ENCODE measurements around the gene SVIL. TPM values are rescaled to one million over a fixed set of nuclear protein-coding genes. Genes with fewer than 3 reads are reported as not detected.

The SVIL gene
- total RNA-seq, 1 experiment from 2014 or later, result 15.3 TPM

GRCh38 chr10:29555091-29555745, 79.6 kb downstream of the SVIL start:
- DNase-seq, result no peak
- Mint-ChIP-seq H3K27ac (no peak overlapping the region), H3K36me3 (ENCODE audit: insufficient read depth in 1 of 3, low read depth in 3 of 3) (peaks cover 0 to 21% (median 3%) of the 10 kb centered on the region in 3 experiments; a peak in 4 of 7 replicates), H3K4me3 (no peak overlapping the region), H3K4me1 (peaks cover 19 to 25% of the 10 kb centered on the region in 2 experiments), H3K27me3 (ENCODE audit: low read depth) (no peaks in the 10 kb centered on the region), H3K9me3 (no peaks in the 10 kb centered on the region)
- no peak overlapping the region for H4K5ac ChIP-seq (ENCODE audit: insufficient read length, low read depth, low read length)
- no peak overlapping the region for H3K4ac ChIP-seq (ENCODE audit: low read depth, low read length)
- H3K56ac ChIP-seq (ENCODE audit: insufficient read length, low read depth, low read length), result no peak overlapping the region
- no peak overlapping the region for H2BK15ac ChIP-seq (ENCODE audit: low read depth, low read length)
- no peaks in the 10 kb centered on the region for H3K79me2 ChIP-seq (ENCODE audit: insufficient read depth, low read length)
- H3T11ph ChIP-seq (ENCODE audit: low read length), result no peak overlapping the region
- H3K23ac ChIP-seq (ENCODE audit: insufficient read length, low read depth, low read length), result no peak overlapping the region
- no peak overlapping the region for H3K9ac ChIP-seq (ENCODE audit: extremely low read depth, insufficient read length, low read length)
- H2BK20ac ChIP-seq (ENCODE audit: low read depth, low read length, poor library complexity, severe bottlenecking), result no peak overlapping the region
- H2BK5ac ChIP-seq (ENCODE audit: insufficient read length, low read length), result no peak overlapping the region
- H3K27ac ChIP-seq (ENCODE audit: insufficient read length, low read depth, low read length), result no peak overlapping the region
- no peaks in the 10 kb centered on the region for H3K27me3 ChIP-seq (ENCODE audit: insufficient read depth, low read length)
- no peak overlapping the region for H3K4me2 ChIP-seq (ENCODE audit: insufficient read depth, insufficient read length, low read length)
- no peaks in the 10 kb centered on the region for H3K23me2 ChIP-seq (ENCODE audit: insufficient read length, low read depth, low read length, poor library complexity, severe bottlenecking)
- H3K4me1 ChIP-seq (ENCODE audit: insufficient read depth, low read length), result no peaks in the 10 kb centered on the region; the same call in 1 of the 2 replicates
- H2BK120ac ChIP-seq (ENCODE audit: low read depth, low read length, poor library complexity, severe bottlenecking), result no peak overlapping the region
- H2BK12ac ChIP-seq (ENCODE audit: insufficient read length, low read depth, low read length), result no peak overlapping the region
- no peak overlapping the region for H2AK5ac ChIP-seq (ENCODE audit: insufficient read length, low read length)
- H3K9me3 ChIP-seq (ENCODE audit: control insufficient read depth, low read depth, low read length), result no peaks in the 10 kb centered on the region
- no peaks in the 10 kb centered on the region for H4K20me1 ChIP-seq (ENCODE audit: control insufficient read depth, insufficient read depth, insufficient read length)
- H3K18ac ChIP-seq (ENCODE audit: insufficient read length, low read depth, low read length), result no peak overlapping the region
- H3K79me1 ChIP-seq (ENCODE audit: insufficient read depth, low read depth, low read length, poor library complexity, severe bottlenecking), result no peaks in the 10 kb centered on the region
- no peak overlapping the region for H4K91ac ChIP-seq (ENCODE audit: insufficient read length, low read depth, low read length)
- no peak overlapping the region for H3K14ac ChIP-seq (ENCODE audit: insufficient read depth, low read length)
- TF ChIP-seq, protein P1, sequence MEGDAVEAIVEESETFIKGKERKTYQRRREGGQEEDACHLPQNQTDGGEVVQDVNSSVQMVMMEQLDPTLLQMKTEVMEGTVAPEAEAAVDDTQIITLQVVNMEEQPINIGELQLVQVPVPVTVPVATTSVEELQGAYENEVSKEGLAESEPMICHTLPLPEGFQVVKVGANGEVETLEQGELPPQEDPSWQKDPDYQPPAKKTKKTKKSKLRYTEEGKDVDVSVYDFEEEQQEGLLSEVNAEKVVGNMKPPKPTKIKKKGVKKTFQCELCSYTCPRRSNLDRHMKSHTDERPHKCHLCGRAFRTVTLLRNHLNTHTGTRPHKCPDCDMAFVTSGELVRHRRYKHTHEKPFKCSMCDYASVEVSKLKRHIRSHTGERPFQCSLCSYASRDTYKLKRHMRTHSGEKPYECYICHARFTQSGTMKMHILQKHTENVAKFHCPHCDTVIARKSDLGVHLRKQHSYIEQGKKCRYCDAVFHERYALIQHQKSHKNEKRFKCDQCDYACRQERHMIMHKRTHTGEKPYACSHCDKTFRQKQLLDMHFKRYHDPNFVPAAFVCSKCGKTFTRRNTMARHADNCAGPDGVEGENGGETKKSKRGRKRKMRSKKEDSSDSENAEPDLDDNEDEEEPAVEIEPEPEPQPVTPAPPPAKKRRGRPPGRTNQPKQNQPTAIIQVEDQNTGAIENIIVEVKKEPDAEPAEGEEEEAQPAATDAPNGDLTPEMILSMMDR (conservative IDR thresholded peaks at IDR 0.05), result no peak
- H4K8ac ChIP-seq (replicated peaks; ENCODE audit: insufficient read length, low read depth, low read length), result no peak overlapping the region
- WGBS (ENCODE audit: extremely low coverage, insufficient read length, low lambda C conversion rate), result no CpG with 5 or more reads among the region's 6 CpGs
- no peak overlapping the region for H2AFZ ChIP-seq (ENCODE audit: low read length)
